Activated naive CD4-positive, alpha-beta T cell treated with anti-CD3 and anti-CD28 coated beads for 36 hours (primary cell): ENCODE results near the gene KRTAP5-7. TPM values are rescaled to one million over a fixed set of nuclear protein-coding genes. Genes with fewer than 3 reads are reported as not detected.
"Not testable (repeated sequence)": the region's sequence is repeated elsewhere in the genome, so short reads cannot be mapped to it uniquely, and the experiment has no call there.

Experiments
- CTCF ChIA-PET: fragments of 350-600 bp; sonication (Branson Sonifier 250); formaldehyde crosslinking; loops from one replicate; lab custom pipeline; 2021; ENCODE audit warnings: antibody characterized with exemption; lab: Charles Lee
- DNase-seq: peaks from one replicate; pipeline ENCODE4 v3.0.0-alpha.2; 2020
- H3K27ac Mint-ChIP-seq: one replicate; pipeline ENCODE4 v1.8.0; 2021; ENCODE audit warnings: mild to moderate bottlenecking, mixed read lengths
- H3K27me3 Mint-ChIP-seq: one replicate; pipeline ENCODE4 v1.8.0; 2021; ENCODE audit warnings: low read depth, mixed read lengths
- H3K36me3 Mint-ChIP-seq: one replicate; pipeline ENCODE4 v1.8.0; 2021; ENCODE audit warnings: low read depth, mixed read lengths
- H3K4me1 Mint-ChIP-seq: one replicate; pipeline ENCODE4 v1.8.0; 2021; ENCODE audit warnings: low read depth, mixed read lengths
- H3K4me3 Mint-ChIP-seq: one replicate; pipeline ENCODE4 v1.8.0; 2021; ENCODE audit warnings: mild to moderate bottlenecking, moderate library complexity, mixed read lengths
- H3K9me3 Mint-ChIP-seq: one replicate; pipeline ENCODE4 v1.8.0; 2021; ENCODE audit warnings: mixed read lengths
- intact Hi-C: fragments of 100-400 bp; cut with micrococcal nuclease; formaldehyde crosslinking; loops from one replicate; pipeline ENCODE4 v1.15.1; 2023
- total RNA-seq, 2 experiments: library from RNA; stranded (reverse); gene quantifications; one replicate each; pipeline ENCODE4 v1.2.3, GENCODE V29; 2021

Gene KRTAP5-7
- total RNA-seq, 2 experiments from 2014 or later, result not detected

- peaks cover 6% of the 10 kb centered on the region for H3K27me3 Mint-ChIP-seq
- intact Hi-C loops, result no loop called here
Measured at GRCh38 chr11:71525938-71526495, 1.1 kb upstream of the KRTAP5-7 start.

GRCh38 chr11:71527576-71528210, 626 bp downstream of the KRTAP5-7 start:
- DNase-seq, result no peak
- CTCF ChIA-PET, result no interaction called here
- Mint-ChIP-seq H3K36me3 (no peaks in the 10 kb centered on the region), H3K4me3 (no peak overlapping the region), H3K27me3 (peaks cover 6% of the 10 kb centered on the region), H3K4me1 (no peaks in the 10 kb centered on the region), H3K9me3 (peaks cover 2% of the 10 kb centered on the region), H3K27ac (no peak overlapping the region)
- intact Hi-C loops, result no loop called here

More at GRCh38 chr11:71525938-71526495, 1.1 kb upstream of the KRTAP5-7 start:
- Mint-ChIP-seq H3K4me3 (no peak overlapping the region), H3K36me3 (no peaks in the 10 kb centered on the region), H3K4me1 (no peaks in the 10 kb centered on the region), H3K27ac (no peak overlapping the region), H3K9me3 (peaks cover 5% of the 10 kb centered on the region)
- DNase-seq, result no peak
- CTCF ChIA-PET, result no interaction called here

GRCh38 chr11:71530602-71531001, 3.5 kb downstream of the KRTAP5-7 start:
- H3K4me1 Mint-ChIP-seq, result no peaks in the 10 kb centered on the region
- CTCF ChIA-PET, result no interaction called here
- peaks cover 6% of the 10 kb centered on the region for H3K27me3 Mint-ChIP-seq
- no peak overlapping the region for H3K4me3 Mint-ChIP-seq
- H3K9me3 Mint-ChIP-seq, result no peaks in the 10 kb centered on the region
- no peak overlapping the region for H3K27ac Mint-ChIP-seq
- no peaks in the 10 kb centered on the region for H3K36me3 Mint-ChIP-seq
- intact Hi-C loops, result no loop called here
- no peak for DNase-seq

- Mint-ChIP-seq H3K27me3 (no peaks in the 10 kb centered on the region), H3K27ac (no peak overlapping the region), H3K9me3 (no peaks in the 10 kb centered on the region), H3K4me3 (no peak overlapping the region), H3K36me3 (no peaks in the 10 kb centered on the region), H3K4me1 (no peaks in the 10 kb centered on the region)
- intact Hi-C loops, result no loop called here
- no peak for DNase-seq
- CTCF ChIA-PET, result no interaction called here
Measured at GRCh38 chr11:71532036-71532610, 5.1 kb downstream of the KRTAP5-7 start.

- H3K4me1 Mint-ChIP-seq, DNase-seq, H3K27ac Mint-ChIP-seq, intact Hi-C loops, H3K27me3 Mint-ChIP-seq, H3K36me3 Mint-ChIP-seq, H3K9me3 Mint-ChIP-seq, CTCF ChIA-PET, H3K4me3 Mint-ChIP-seq: not testable (repeated sequence)
Measured at GRCh38 chr11:71534711-71535608, 7.9 kb downstream of the KRTAP5-7 start.

GRCh38 chr11:71535825-71536224, 8.8 kb downstream of the KRTAP5-7 start:
- H3K4me1 Mint-ChIP-seq, result peaks cover 3% of the 10 kb centered on the region
- intact Hi-C loops, result no loop called here
- CTCF ChIA-PET, result no interaction called here
- H3K36me3 Mint-ChIP-seq, result peaks cover under 1% of the 10 kb centered on the region
- H3K9me3 Mint-ChIP-seq, result peaks cover 3% of the 10 kb centered on the region
- no peak overlapping the region for H3K27ac Mint-ChIP-seq
- no peak for DNase-seq
- no peak overlapping the region for H3K4me3 Mint-ChIP-seq
- no peaks in the 10 kb centered on the region for H3K27me3 Mint-ChIP-seq

- Mint-ChIP-seq H3K27me3 (peaks cover 4% of the 10 kb centered on the region), H3K36me3 (peaks cover 1% of the 10 kb centered on the region), H3K27ac (no peak overlapping the region), H3K4me3 (no peak overlapping the region), H3K4me1 (peaks cover 5% of the 10 kb centered on the region), H3K9me3 (peaks cover 12% of the 10 kb centered on the region)
- no peak for DNase-seq
- CTCF ChIA-PET, result no interaction called here
- intact Hi-C loops, result no loop called here
Measured at GRCh38 chr11:71537537-71537936, 10.5 kb downstream of the KRTAP5-7 start.

- H3K4me1 Mint-ChIP-seq, H3K27me3 Mint-ChIP-seq, DNase-seq, intact Hi-C loops, CTCF ChIA-PET, H3K27ac Mint-ChIP-seq, H3K4me3 Mint-ChIP-seq, H3K36me3 Mint-ChIP-seq: not testable (repeated sequence)
- peaks cover 12% of the 10 kb centered on the region for H3K9me3 Mint-ChIP-seq
Measured at GRCh38 chr11:71537977-71538665, 11.1 kb downstream of the KRTAP5-7 start, which contains the start of gene KRTAP5-8. TSS of gene KRTAP5-8 (plus strand) at chr11:71538025. CDS start at chr11:71538056, 31 bp downstream.

- H3K4me3 Mint-ChIP-seq, result no peak overlapping the region
- peaks cover 12% of the 10 kb centered on the region for H3K4me1 Mint-ChIP-seq
- CTCF ChIA-PET, result no interaction called here
- H3K27ac Mint-ChIP-seq, result no peak overlapping the region
- H3K27me3 Mint-ChIP-seq, result peaks cover 4% of the 10 kb centered on the region
- H3K9me3 Mint-ChIP-seq, result peaks cover 12% of the 10 kb centered on the region
- peaks cover 1% of the 10 kb centered on the region for H3K36me3 Mint-ChIP-seq
- intact Hi-C loops, result no loop called here
- no peak for DNase-seq
Measured at GRCh38 chr11:71538666-71538990, 11.6 kb downstream of the KRTAP5-7 start.

GRCh38 chr11:71539017-71539416, 11.9 kb downstream of the KRTAP5-7 start:
- no peak overlapping the region for H3K27ac Mint-ChIP-seq

GRCh38 chr11:71539971-71540370, 12.9 kb downstream of the KRTAP5-7 start:
- H3K9me3 Mint-ChIP-seq, result peaks cover 12% of the 10 kb centered on the region
- CTCF ChIA-PET, H3K4me3 Mint-ChIP-seq, H3K36me3 Mint-ChIP-seq, DNase-seq, H3K27ac Mint-ChIP-seq, intact Hi-C loops, H3K27me3 Mint-ChIP-seq: not testable (repeated sequence)
- H3K4me1 Mint-ChIP-seq, result peaks cover 19% of the 10 kb centered on the region

More at GRCh38 chr11:71539017-71539416, 11.9 kb downstream of the KRTAP5-7 start:
- CTCF ChIA-PET, result no interaction called here
- intact Hi-C loops, result no loop called here
- Mint-ChIP-seq H3K4me1 (peaks cover 15% of the 10 kb centered on the region), H3K36me3 (peaks cover 1% of the 10 kb centered on the region), H3K9me3 (peaks cover 12% of the 10 kb centered on the region), H3K27me3 (peaks cover 4% of the 10 kb centered on the region), H3K4me3 (no peak overlapping the region)
- no peak for DNase-seq
